SH-SY5Y (cell line): ENCODE data around the gene MAP3K5.

Experiments
- GATA2 ChIP-seq: IDR thresholded peaks from 2 replicates; pipeline ENCODE4 v1.6.1; 2011; ENCODE audit warnings: mild to moderate bottlenecking, low read depth, low read length
- GATA3 ChIP-seq: IDR thresholded peaks from 2 replicates; pipeline ENCODE4 v1.6.1; 2011; ENCODE audit warnings: low read depth, mild to moderate bottlenecking, low read length, moderate library complexity

GRCh38 chr6:136783021-136783420 is 9.3 kb downstream of the MAP3K5 start:
- TF ChIP-seq GATA2 (no peak), GATA3 (no peak)
